Measurements from ENCODE around the gene GIMAP5.
"Not testable (repeated sequence)": the region's sequence is repeated elsewhere in the genome, so short reads cannot be mapped to it uniquely, and the experiment has no call there.

GIMAP5 gene

GRCh38 chr7:150756858-150757257 is 19.6 kb downstream of the GIMAP5 start:
- FAIRE-seq (peak; percentile 80), DNase-seq (ENCODE audit: extremely low spot score, insufficient read length, low read depth) (no peak)

- DNase-seq (ENCODE audit: extremely low spot score, insufficient read length, low read depth), result no peak
- FAIRE-seq, result no peak
These were observed 22.3 kb downstream of the GIMAP5 start for GRCh38 chr7:150759479-150759878.

DNA sequence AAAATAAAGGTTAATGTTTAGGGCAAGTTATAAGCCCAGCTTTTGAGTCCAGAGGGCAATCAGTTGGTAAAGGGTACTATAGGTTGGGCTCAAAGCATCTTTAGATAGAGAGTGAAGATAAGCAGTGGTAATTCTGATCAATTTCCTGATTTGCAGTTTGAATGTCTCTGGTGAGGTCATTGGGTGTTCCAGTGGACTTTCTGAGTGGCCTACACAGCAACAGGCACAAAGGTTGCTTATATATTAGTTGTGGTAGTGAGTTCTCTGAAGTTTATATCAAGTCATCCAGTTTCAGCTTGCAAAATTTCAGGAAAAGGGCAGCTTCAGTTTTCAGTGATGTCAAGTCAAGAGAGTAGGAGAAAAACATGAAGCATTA is 29.1 kb downstream of the GIMAP5 start:
- FAIRE-seq (no peak), DNase-seq (ENCODE audit: extremely low spot score, insufficient read length, low read depth) (no peak)

DNA sequence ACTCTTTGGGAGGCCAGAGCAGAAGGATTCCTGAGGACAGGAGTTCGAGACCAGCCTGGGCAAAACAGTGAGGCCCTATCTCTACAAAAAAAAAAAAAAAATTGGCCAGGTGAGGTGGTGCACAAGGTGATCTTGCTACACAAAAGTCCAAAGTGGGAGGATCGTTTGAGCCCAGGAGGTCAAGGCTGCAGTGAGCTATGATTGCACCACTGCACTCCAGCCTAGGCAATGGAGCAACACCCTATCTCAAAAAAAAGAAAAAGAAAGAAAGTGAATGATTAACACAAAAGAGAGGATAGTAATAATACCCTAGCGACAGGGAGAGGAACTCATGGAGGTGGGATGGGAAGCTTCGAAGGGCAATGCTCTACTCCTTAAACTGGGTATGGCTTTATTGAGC is 32.5 kb downstream of the GIMAP5 start:
- no peak for FAIRE-seq

DNA sequence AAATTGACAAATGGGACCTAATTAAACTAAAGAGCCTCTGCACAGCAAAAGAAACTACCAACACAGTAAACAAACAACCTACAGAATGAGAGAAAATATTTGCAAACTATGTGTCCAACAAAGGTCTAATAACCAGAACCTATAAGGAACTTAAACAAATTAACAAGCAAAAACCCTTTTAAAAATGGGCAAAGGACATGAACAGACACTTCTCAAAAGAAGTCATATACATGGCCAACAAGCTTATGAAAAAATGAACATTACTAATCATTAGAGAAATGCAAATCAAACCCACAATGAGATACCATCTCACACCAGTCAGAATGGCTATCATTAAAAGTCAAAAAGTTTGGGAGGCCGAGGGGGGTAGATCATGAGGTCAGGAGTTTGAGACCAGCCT is 36.9 kb downstream of the GIMAP5 start:
- FAIRE-seq; DNase-seq (ENCODE audit: extremely low spot score, insufficient read length, low read depth): not testable (repeated sequence)

More for the DNA sequence above, 32.5 kb downstream of the GIMAP5 start:
- DNase-seq (ENCODE audit: extremely low spot score, insufficient read length, low read depth), result no peak

DNA sequence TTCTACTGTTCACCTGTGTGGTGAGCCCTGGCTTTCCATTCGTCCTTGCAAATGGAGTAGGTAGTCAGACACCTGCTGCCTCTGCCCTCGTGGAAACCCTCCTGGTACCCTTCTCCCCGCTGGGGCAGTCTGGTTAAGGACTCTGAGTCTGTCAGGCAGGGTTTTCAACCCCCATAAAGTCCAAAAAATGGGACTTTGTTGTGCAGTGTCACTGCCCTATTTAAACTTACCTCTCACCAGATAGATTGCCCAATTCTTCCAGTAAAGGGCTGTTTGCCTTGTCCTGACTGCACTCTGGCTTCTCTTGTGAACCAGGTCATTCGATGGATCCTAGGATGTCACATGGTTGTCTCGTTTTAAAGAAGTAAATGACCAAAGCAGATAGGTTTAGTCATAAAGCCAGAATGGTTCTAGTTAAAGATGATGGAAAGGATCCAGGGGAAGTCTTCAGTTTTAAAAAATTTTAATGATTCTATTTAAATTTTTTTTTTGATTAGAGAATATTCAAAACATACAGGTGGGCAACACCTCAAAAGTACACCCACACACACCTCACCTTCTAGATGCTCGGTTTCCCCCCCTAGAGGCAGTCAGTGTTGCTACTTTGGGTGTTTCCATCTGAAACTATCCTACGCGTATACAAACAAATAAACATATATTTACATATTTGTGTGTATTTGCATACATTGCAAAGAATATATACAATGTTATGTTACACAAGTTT is 41.0 kb downstream of the GIMAP5 start:
- DNase-seq (ENCODE audit: extremely low spot score, insufficient read length, low read depth) (no peak), FAIRE-seq (no peak)

DNA sequence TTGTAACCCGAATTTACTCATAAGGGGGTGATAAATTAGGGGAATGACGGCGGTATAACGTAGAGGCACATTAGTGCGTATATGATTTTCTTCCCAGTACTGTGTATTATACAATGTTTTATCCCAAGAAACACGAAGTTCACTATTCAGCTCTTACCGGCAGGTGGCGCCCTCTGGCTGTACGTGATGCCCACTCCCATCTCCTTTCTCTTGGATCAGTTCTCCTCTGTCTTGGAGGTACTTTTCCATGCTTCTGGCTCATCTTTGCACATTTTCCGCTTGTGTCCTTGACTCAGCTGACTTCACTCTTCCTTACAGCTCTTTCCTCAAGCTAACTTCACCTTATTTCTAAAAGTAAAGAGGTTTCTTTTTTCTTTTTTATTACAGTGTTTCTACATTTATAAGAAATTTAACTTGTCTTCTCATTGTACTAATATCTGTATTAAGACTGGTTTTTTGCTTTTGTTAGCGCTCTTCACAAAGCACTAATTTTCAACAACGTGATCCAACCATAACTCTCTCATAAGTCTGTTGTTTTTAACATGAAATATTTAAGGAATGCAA is 41.6 kb downstream of the GIMAP5 start:
- FAIRE-seq (peak; percentile 88), DNase-seq (ENCODE audit: extremely low spot score, insufficient read length, low read depth) (no peak)

- FAIRE-seq (no peak), DNase-seq (ENCODE audit: extremely low spot score, insufficient read length, low read depth) (no peak)
These were observed 43.1 kb downstream of the GIMAP5 start for GRCh38 chr7:150780292-150780691.

DNA sequence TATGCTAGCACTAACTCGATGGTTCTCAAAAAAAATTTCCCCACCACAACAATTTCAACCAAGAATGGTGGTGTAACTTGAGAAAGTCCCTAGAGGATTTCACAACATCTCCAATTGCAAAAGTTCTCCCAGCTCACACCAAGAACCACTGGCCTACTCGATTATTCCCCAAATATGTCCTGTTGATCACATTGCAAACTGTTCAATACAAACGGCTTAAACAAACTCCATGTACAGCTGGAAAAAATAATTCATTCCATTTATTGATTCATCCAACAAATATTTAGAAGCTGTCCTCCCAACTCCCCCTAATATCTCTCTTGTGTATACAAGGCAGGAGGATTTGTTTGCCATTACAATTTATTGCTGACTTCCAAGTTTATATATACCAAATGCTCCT is 43.9 kb downstream of the GIMAP5 start:
- DNase-seq (ENCODE audit: extremely low spot score, insufficient read length, low read depth) (no peak), FAIRE-seq (no peak)

DNA sequence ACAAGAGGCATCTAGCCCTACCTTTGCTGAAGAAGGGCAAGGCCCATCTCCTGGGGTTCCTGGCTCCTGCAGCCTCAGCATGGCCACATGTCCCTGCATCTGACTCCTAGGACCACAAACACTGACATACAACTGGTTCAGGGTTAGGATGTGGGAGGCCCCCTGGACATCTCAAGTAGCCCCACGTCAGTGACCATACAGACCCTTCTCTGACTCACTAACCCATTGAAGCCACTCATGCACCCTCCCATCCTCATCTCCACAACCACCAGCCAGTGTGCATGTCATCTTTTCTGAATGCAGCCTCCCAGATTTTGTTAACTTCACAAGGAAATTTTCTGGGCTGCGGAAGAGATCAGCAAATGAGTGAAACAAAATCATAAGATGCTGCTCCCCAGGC is 44.7 kb downstream of the GIMAP5 start:
- FAIRE-seq (no peak), DNase-seq (ENCODE audit: extremely low spot score, insufficient read length, low read depth) (no peak)

GRCh38 chr7:150784120-150784736 is 47.0 kb downstream of the GIMAP5 start:
- FAIRE-seq (peak; percentile 41), DNase-seq (ENCODE audit: extremely low spot score, insufficient read length, low read depth) (no peak)

DNA sequence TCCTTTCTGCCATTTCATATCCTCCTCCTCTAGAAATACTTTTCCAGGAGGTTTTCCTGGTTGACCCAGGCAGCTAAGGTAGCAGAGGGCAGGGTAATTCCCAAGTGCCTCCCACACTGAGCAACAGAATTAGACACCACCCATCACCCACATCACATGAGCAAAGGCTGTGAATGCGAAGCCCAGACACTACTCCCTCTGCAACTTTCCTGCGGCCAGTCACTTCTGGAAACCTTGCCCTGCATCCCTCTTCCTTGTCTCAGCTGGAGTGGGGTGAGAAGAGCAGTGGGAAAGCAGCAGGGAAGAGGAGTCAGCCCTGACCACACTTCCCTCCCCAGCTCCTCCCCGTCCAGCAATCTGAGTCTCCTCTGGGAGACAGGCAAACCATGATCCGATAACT is 47.7 kb downstream of the GIMAP5 start:
- no peak for FAIRE-seq
- DNase-seq (ENCODE audit: extremely low spot score, insufficient read length, low read depth), result no peak

DNA sequence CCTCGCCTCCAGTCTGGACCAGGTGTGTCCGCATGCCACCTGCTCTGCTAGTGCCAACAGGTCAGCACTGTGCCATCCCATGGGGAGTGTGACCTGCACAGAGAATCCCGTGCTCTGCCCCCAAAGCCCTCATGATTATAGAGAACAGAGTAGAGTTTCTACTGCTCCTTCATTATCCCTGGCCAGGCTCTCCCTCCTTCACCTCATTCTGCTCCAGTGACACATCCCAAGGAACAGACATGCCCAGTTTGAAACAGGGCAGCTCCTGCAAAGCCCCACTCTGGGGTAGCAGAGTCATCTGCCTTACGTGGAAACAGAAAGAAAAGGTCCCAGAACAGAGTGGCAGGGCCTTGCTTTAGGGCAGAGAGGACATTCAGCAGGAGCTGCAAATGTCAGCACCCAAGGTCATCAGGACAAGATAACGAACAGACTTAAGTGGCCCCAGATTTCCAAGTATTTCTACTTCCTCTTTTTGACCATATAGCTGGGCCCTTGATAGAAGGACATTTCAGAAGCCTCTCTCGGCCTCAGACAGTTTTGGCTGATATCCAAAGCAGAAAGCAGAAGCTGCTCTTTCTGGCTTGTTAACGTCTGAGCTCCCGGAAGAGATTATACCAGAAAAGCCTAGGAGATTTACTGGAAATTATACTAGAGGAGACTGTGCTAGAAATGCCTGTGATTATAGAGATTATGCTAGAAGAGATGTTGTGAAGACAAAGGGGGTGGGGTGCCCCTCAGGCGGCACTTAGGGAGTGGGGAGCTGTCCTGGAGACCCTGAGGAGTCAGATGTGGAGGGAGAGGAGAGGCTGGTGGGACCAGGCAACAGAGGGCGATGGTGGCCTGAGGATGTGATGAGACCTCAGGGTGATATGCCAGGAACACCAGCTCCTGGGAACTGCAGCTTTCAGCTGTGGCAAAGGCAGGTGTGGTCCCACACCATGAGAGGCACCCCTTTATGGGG is 50.4 kb downstream of the GIMAP5 start:
- no peak for DNase-seq (ENCODE audit: extremely low spot score, insufficient read length, low read depth)
- FAIRE-seq, result peak; percentile 85

DNA sequence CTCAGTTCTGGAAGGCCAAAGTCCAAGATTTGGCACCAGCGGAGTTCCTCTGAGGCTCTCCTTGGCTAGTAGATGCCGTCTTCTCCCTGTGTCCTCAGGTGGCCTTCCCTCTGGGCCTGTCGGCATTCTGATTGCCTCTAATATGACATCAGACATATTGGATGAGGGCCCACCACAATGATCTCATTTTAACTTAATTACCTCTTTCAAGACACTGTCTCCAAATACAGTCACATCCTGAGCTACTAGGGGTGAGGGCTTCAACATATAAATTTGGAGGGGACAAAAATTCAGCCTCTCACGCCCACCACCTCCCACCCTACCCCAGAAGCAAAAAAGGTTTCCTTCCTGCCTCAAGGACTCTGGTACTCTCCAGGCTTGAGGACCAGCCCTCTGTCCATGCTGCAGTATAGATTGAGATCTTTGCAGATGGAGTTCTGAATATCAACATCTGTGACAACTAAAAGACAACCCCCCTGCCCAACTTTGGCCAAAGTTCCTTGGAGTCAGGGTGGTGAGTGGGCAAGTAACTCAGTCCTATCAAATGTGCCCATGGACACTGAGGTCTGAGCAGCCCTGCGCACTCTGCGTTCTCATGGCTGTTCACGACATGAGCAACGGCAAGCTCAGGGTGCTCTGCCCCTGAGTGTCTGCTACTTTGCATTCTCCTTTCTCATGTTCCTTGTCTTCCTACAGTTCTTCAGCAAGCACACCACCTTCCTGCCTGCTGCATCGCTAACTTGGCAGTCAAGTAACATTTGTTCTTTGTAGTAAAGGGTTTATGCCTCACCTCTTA is 51.5 kb downstream of the GIMAP5 start:
- FAIRE-seq (no peak), DNase-seq (ENCODE audit: extremely low spot score, insufficient read length, low read depth) (no peak)

- FAIRE-seq, result no peak
These were observed 53.3 kb downstream of the GIMAP5 start for GRCh38 chr7:150790416-150791075.

GRCh38 chr7:150791304-150791703 is 54.1 kb downstream of the GIMAP5 start:
- FAIRE-seq, result no peak
- DNase-seq (ENCODE audit: extremely low spot score, insufficient read length, low read depth), result no peak

More at GRCh38 chr7:150790416-150791075, 53.3 kb downstream of the GIMAP5 start:
- no peak for DNase-seq (ENCODE audit: extremely low spot score, insufficient read length, low read depth)

GRCh38 chr7:150791746-150792452 is 54.7 kb downstream of the GIMAP5 start:
- no peak for FAIRE-seq

More at GRCh38 chr7:150791746-150792452, 54.7 kb downstream of the GIMAP5 start:
- DNase-seq (ENCODE audit: extremely low spot score, insufficient read length, low read depth), result no peak
